Neutrophil (primary cell): ENCODE data around the gene SLAMF7.

ENCODE experiments used
- H3K27ac ChIP-seq: fragments of 200-600 bp; sonication (generic); 2 replicates; pipeline ENCODE4 v1.5.1; 2016; ENCODE audit warnings: mild to moderate bottlenecking, moderate library complexity
- H3K27me3 ChIP-seq: fragments of 200-600 bp; sonication (generic); 2 replicates; pipeline ENCODE4 v1.6.0; 2016; ENCODE audit warnings: mild to moderate bottlenecking
- H3K36me3 ChIP-seq: fragments of 200-600 bp; sonication (generic); 2 replicates; pipeline ENCODE4 v1.5.1; 2017
- H3K4me1 ChIP-seq, 2 experiments: fragments of 200-600 bp in 1 of 2; sonication (generic) in 1 of 2; 1 replicate in 1 of 2; 2 replicates in 1 of 2; pipeline versions ENCODE4 v1.5.1 to v1.6.1; 2013 to 2016; ENCODE audit warnings: low read depth in 1 of 2, low read length in 1 of 2, mild to moderate bottlenecking in 1 of 2, moderate library complexity in 1 of 2; ENCODE audit not compliant: control insufficient read depth in 1 of 2, insufficient read depth in 1 of 2
- H3K4me3 ChIP-seq, 2 experiments: fragments of 200-600 bp in 1 of 2; sonication (generic) in 1 of 2; 1 replicate in 1 of 2; 2 replicates in 1 of 2; pipeline ENCODE4 v1.5.1; 2013 to 2016; ENCODE audit warnings: low read depth in 1 of 2, low read length in 1 of 2, mild to moderate bottlenecking in 1 of 2, moderate library complexity in 1 of 2
- H3K9me3 ChIP-seq: fragments of 200-600 bp; sonication (generic); 2 replicates; pipeline ENCODE4 v1.5.1; 2016
- CTCF ChIP-seq: fragments of 200-600 bp; sonication (generic); IDR thresholded peaks from 2 replicates; pipeline ENCODE4 v1.5.1; 2016; ENCODE audit warnings: antibody characterized with exemption

SLAMF7 gene

GRCh38 chr1:160800645-160801408 lies 61.8 kb downstream of the SLAMF7 start:
- Histone ChIP-seq H3K36me3 (no peaks in the 10 kb centered on the region), H3K9me3 (no peaks in the 10 kb centered on the region), H3K27me3 (no peaks in the 10 kb centered on the region), H3K4me3 (no peak overlapping the region), H3K4me1 (no peaks in the 10 kb centered on the region), H3K27ac (no peak overlapping the region)
- TF ChIP-seq CTCF, result no peak

GRCh38 chr1:160801836-160802580 lies 63.0 kb downstream of the SLAMF7 start:
- Histone ChIP-seq H3K27ac (no peak overlapping the region), H3K36me3 (no peaks in the 10 kb centered on the region), H3K4me1 (no peaks in the 10 kb centered on the region), H3K4me3 (no peak overlapping the region), H3K27me3 (no peaks in the 10 kb centered on the region), H3K9me3 (no peaks in the 10 kb centered on the region)
- TF ChIP-seq CTCF, result no peak
